Cardiac muscle cell (in vitro differentiated cells and primary cell): Measurements from ENCODE around the gene SOX21. TPM values are rescaled to one million over a fixed set of nuclear protein-coding genes. Genes with fewer than 3 reads are reported as not detected.

Experiments
- DNase-seq, 2 donors: peaks; one replicate each; pipeline versions ENCODE4 v3.0.0 to v3.0.0-alpha.2; 2010 to 2017; ENCODE audit warnings: low read depth in 1 of 2, low spot score in 1 of 2
- H3K27ac ChIP-seq: fragments of 200-600 bp; sonication (generic); 2 replicates; pipeline ENCODE4 v1.5.1; 2016
- H3K27me3 ChIP-seq: fragments of 200-600 bp; sonication (generic); 2 replicates; pipeline ENCODE4 v1.6.0; 2016; ENCODE audit warnings: control low read depth
- H3K36me3 ChIP-seq: fragments of 200-600 bp; sonication (generic); 2 replicates; pipeline ENCODE4 v1.5.1; 2016; ENCODE audit warnings: control low read depth
- H3K4me1 ChIP-seq: fragments of 200-600 bp; sonication (generic); 2 replicates; pipeline ENCODE4 v1.8.1; 2017; ENCODE audit warnings: low read depth, mild to moderate bottlenecking, mixed run types
- H3K4me3 ChIP-seq: fragments of 200-600 bp; sonication (generic); 2 replicates; pipeline ENCODE4 v1.5.1; 2016; ENCODE audit warnings: mild to moderate bottlenecking
- H3K9me3 ChIP-seq: fragments of 200-600 bp; sonication (generic); 2 replicates; pipeline ENCODE4 v1.5.1; 2017; ENCODE audit warnings: low read depth, mild to moderate bottlenecking, control low read depth
- CTCF ChIP-seq: IDR thresholded peaks from 2 replicates; pipeline ENCODE4 v1.5.1; 2012; ENCODE audit warnings: low read depth, mild to moderate bottlenecking, low read length
- polyA plus RNA-seq: library from polyadenylated mRNA; unstranded; fragments of >200 nt; fragmentation: Nextera tagmentation; extraction: Ambion mirVana; gene quantifications from 2 replicates; pipeline ENCODE4 v1.2.1, GENCODE V29; 2016
- total RNA-seq: library from RNA; depleted of rRNA; stranded (reverse); fragments of >200 nt; gene quantifications from 2 replicates; pipeline ENCODE4 v1.2.3, GENCODE V29; 2016

Gene SOX21
- total RNA-seq (0.04 TPM in 1 of 2 replicates, not detected in the other), polyA plus RNA-seq (not detected in 2 replicates)

- H3K27me3 ChIP-seq = peaks cover 100% of the 10 kb centered on the region
- no peaks in the 10 kb centered on the region for H3K9me3 ChIP-seq
- peak within 1 kb of the TSS; percentile 41 for H3K4me3 ChIP-seq
- no peaks in the 10 kb centered on the region for H3K36me3 ChIP-seq
- no peak for TF ChIP-seq CTCF
- DNase-seq = no peak
- no peak within 1 kb of the TSS for H3K27ac ChIP-seq
- H3K4me1 ChIP-seq = no peaks in the 10 kb centered on the region
Observed at GRCh38 chr13:94712287-94712811, at the start of gene SOX21. TSS of gene SOX21 (minus strand) at chr13:94712545. CDS start at chr13:94712049, 496 bp downstream.

- H3K27me3 ChIP-seq = no peaks in the 10 kb centered on the region
- H3K9me3 ChIP-seq = no peaks in the 10 kb centered on the region
- DNase-seq = no peak
- H3K27ac ChIP-seq = no peak overlapping the region
- no peak overlapping the region for H3K4me3 ChIP-seq
- no peaks in the 10 kb centered on the region for H3K4me1 ChIP-seq
- no peaks in the 10 kb centered on the region for H3K36me3 ChIP-seq
- TF ChIP-seq CTCF = no peak
Observed at GRCh38 chr13:94761407-94761806, 49.1 kb upstream of the SOX21 start.

GRCh38 chr13:94759120-94759728 is 46.9 kb upstream of the SOX21 start:
- Histone ChIP-seq H3K27ac (no peak overlapping the region), H3K4me3 (no peak overlapping the region), H3K27me3 (no peaks in the 10 kb centered on the region), H3K9me3 (no peaks in the 10 kb centered on the region), H3K36me3 (no peaks in the 10 kb centered on the region), H3K4me1 (no peaks in the 10 kb centered on the region)
- no peak for TF ChIP-seq CTCF
- no peak for DNase-seq

GRCh38 chr13:94758436-94758960 is 46.2 kb upstream of the SOX21 start:
- no peak for DNase-seq
- no peaks in the 10 kb centered on the region for H3K4me1 ChIP-seq
- H3K36me3 ChIP-seq = no peaks in the 10 kb centered on the region
- TF ChIP-seq CTCF = no peak
- H3K9me3 ChIP-seq = no peaks in the 10 kb centered on the region
- H3K27ac ChIP-seq = no peak overlapping the region
- H3K27me3 ChIP-seq = no peaks in the 10 kb centered on the region
- no peak overlapping the region for H3K4me3 ChIP-seq

GRCh38 chr13:94753327-94753726 is 41.0 kb upstream of the SOX21 start:
- no peak overlapping the region for H3K27ac ChIP-seq
- no peak for TF ChIP-seq CTCF
- H3K9me3 ChIP-seq = no peaks in the 10 kb centered on the region
- H3K4me3 ChIP-seq = no peak overlapping the region
- no peaks in the 10 kb centered on the region for H3K36me3 ChIP-seq
- no peaks in the 10 kb centered on the region for H3K27me3 ChIP-seq
- DNase-seq = no peak
- no peaks in the 10 kb centered on the region for H3K4me1 ChIP-seq
